ENCODE measurements around the gene FLT4.

- TF ChIP-seq CTCF (IDR thresholded peaks at IDR 0.05; ENCODE audit: low read length) = no peak
- no peak for TF ChIP-seq EZH2 (IDR thresholded peaks at IDR 0.05; ENCODE audit: borderline replicate concordance, low read length)
These were observed 19.6 kb upstream of the FLT4 start for GRCh38 chr5:180668835-180669596.
